WI38 (cell line): ENCODE measurements around the gene HSPBP1.
"Not testable (repeated sequence)": the region's sequence is repeated elsewhere in the genome, so short reads cannot be mapped to it uniquely, and the experiment has no call there.

Experiments
- H3K4me3 ChIP-seq: 2 replicates; pipeline ENCODE4 v1.5.1; 2011; ENCODE audit warnings: low read depth, mild to moderate bottlenecking, control low read depth, low read length
- TF ChIP-seq, protein P1 (sequence below): IDR thresholded peaks from 2 replicates; pipeline ENCODE4 v1.5.1; 2012; ENCODE audit warnings: low read depth, mild to moderate bottlenecking, control low read depth, low read length

The HSPBP1 gene

DNA sequence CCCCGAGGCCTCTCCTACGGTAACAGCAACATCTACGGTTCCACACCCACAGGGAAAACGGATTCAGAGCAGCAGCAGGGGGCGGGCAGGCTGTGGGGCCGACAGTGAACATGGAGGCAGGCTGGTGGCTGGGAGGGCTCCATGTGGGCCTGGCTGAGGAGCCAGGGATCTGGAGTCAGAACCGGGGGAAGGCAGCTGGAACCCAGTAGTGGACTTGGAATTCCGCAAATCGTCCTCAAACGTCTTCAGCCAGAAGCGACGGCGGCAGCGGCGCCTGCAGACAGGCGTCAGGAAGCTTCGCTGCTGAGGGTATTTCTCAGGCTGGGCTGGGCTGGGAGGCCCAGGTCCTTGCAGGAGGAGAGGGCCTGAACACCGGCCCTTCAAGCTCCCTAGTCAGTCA lies 53.1 kb downstream of the HSPBP1 start:
- TF ChIP-seq, protein P1, sequence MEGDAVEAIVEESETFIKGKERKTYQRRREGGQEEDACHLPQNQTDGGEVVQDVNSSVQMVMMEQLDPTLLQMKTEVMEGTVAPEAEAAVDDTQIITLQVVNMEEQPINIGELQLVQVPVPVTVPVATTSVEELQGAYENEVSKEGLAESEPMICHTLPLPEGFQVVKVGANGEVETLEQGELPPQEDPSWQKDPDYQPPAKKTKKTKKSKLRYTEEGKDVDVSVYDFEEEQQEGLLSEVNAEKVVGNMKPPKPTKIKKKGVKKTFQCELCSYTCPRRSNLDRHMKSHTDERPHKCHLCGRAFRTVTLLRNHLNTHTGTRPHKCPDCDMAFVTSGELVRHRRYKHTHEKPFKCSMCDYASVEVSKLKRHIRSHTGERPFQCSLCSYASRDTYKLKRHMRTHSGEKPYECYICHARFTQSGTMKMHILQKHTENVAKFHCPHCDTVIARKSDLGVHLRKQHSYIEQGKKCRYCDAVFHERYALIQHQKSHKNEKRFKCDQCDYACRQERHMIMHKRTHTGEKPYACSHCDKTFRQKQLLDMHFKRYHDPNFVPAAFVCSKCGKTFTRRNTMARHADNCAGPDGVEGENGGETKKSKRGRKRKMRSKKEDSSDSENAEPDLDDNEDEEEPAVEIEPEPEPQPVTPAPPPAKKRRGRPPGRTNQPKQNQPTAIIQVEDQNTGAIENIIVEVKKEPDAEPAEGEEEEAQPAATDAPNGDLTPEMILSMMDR = no peak

GRCh38 chr19:55226273-55226672 lies 53.6 kb downstream of the HSPBP1 start:
- TF ChIP-seq, protein P1 = no peak
- H3K4me3 ChIP-seq = no peak overlapping the region

More for the DNA sequence above, 53.1 kb downstream of the HSPBP1 start:
- no peak overlapping the region for H3K4me3 ChIP-seq

- no peak overlapping the region for H3K4me3 ChIP-seq
- TF ChIP-seq, protein P1 = no peak
Measured at GRCh38 chr19:55225415-55225958, 54.4 kb downstream of the HSPBP1 start.

DNA sequence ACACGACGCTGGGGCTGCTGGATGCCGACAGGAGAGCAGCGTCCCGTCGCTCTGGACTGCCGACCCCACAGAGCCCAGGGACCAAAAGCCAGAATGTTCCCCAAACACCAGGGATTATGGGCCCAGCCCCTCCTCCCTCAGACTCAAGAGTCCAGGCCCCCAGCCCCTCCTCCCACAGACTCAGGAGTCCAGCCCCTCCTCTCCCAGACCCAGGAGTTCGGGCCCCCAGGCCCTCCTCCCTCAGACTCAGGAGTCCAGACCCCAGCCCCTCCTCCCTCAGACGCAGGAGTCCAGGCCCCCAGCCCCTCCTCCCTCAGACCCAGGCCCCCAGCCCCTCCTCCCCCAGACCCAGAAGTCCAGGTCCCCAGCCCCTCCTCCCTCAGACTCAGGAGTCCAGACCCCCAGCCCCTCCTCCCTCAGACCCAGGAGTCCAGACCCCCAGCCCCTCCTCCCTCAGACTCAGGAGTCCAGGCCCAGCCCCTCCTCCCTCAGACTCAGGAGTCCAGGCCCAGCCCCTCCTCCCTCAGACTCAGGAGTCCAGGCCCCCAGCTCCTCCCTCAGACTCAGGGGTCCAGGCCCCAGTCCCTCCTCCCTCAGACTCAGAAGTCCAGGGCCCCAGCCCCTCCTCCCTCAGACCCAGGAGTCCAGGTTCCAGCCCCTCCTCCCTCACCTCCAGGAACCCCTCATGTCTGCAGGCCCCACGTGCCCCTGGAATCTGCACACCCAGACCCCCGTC lies 55.1 kb downstream of the HSPBP1 start:
- not testable (repeated sequence) for H3K4me3 ChIP-seq

- H3K4me3 ChIP-seq = no peak overlapping the region
- TF ChIP-seq, protein P1 = no peak
Measured at GRCh38 chr19:55224038-55224665, 55.8 kb downstream of the HSPBP1 start.

GRCh38 chr19:55223291-55224037 lies 56.4 kb downstream of the HSPBP1 start:
- TF ChIP-seq, protein P1 = no peak
- H3K4me3 ChIP-seq = no peak overlapping the region

GRCh38 chr19:55220525-55220924 lies 59.4 kb downstream of the HSPBP1 start:
- TF ChIP-seq, protein P1 = no peak
- H3K4me3 ChIP-seq = no peak overlapping the region
